NCI-H1105 (cell line): ENCODE results near the gene SH3BP5.

ENCODE experiments used
- DNase-seq: peaks from one replicate; lab custom pipeline; 2025; lab: John Stamatoyannopoulos, UW

Gene SH3BP5

DNA sequence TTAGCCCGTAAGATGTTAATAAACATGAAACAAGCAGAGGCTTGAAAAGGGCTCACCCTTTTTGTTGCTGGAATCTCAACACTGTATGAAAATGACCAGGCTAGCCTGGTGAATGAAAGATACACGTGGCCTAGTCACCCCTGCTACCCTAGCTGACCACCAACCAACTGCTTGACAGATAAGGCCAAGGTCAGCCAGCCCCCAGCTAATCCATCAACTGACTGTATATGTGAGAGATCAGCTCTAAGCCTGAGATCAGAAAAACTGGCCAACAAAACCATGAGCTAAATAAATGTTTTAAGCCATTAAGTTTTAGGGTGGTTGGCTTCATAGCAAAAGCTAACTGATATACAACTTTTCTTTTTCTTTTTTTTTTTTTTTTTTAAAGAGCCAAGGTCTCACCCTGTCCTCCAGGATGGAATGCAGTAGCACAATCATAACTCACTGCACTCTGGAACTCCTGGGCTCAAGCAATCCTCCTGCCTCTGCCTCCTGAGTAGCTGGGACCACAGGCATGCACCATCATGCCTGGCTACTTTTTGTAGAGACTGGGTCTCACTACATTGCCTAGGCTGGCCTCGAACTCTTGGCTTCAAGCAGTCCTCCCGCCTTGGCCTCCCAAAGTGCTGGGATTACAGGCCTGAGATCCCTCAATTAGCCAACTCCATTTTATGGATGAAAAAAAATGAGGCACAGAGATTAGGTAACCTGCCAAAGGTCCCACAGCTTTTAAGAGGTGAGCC is 34.6 kb downstream of the SH3BP5 start:
- no peak for DNase-seq

DNA sequence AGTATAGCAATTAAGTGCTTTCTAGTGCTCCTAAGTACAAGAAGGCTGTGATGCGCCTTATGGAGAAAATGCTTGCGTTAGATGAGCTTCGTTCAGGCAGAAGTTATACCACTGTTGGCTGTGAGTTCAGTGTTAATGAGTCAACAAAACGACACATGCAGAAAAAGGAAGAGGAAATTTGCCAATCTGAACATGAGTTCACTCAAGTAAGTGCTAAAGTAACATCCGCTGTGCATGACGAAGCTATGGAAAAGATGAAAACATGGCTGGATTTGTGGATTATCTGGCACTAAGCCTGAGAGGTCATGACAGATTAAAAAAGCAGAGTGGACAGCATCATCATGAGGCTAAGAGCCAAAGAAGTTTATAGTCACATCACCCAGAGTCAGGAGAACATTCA is 36.9 kb downstream of the SH3BP5 start:
- DNase-seq, result no peak

DNA sequence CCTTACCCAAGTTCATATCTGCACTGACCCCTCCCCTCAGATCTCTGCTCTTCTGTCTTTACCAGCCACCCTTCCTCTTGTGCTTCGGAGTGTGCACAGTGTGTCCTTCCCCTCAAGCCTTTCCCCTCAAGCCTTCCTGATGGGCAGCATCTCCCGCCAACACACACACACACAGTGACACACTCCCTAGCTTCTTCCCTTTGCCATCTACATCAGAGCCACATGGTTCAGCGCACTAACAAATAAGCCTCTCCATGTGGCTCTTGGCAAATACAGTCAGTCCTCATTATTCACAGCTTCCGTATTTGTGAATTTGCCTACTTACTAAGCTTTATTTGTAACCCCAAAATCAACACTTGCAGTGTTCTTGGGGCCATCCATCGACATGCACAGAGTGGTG is 37.5 kb downstream of the SH3BP5 start:
- DNase-seq, result no peak

DNA sequence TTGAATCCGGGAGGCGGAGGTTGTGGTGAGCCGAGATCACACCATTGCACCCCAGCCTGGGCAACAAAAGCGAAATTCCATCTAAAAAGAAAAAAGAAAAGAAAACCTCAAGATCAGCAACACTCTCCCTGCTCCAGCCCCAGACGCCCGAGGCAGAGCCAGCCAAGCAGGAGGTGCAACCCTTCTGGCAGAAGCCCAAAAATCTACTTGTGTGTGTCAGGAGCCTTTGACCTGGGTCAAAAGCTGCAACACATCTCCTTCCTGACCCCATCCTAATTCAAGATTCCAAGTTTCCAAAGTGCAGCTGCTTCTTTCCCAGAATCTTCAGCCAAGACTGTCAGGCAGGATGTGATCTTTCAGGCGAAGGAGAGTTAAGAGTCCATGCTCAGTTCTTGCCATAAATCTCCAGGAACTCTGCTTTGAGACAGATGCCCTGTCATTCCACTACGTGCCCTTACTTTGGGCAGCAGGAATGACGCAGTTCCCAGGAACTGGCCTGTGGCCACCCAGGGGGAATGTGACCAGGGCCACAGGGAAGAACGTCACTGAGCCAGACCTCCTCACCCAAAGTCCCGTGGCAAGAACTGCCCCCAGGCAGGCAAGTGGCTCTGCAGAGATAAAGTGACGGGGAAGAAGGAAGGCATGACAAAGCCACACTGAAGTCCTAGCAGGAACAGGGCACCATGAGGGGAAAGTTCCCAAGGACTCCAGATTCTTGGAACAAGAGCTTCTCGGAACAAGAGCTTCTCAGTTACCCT is 39.4 kb downstream of the SH3BP5 start:
- DNase-seq, result no peak

DNA sequence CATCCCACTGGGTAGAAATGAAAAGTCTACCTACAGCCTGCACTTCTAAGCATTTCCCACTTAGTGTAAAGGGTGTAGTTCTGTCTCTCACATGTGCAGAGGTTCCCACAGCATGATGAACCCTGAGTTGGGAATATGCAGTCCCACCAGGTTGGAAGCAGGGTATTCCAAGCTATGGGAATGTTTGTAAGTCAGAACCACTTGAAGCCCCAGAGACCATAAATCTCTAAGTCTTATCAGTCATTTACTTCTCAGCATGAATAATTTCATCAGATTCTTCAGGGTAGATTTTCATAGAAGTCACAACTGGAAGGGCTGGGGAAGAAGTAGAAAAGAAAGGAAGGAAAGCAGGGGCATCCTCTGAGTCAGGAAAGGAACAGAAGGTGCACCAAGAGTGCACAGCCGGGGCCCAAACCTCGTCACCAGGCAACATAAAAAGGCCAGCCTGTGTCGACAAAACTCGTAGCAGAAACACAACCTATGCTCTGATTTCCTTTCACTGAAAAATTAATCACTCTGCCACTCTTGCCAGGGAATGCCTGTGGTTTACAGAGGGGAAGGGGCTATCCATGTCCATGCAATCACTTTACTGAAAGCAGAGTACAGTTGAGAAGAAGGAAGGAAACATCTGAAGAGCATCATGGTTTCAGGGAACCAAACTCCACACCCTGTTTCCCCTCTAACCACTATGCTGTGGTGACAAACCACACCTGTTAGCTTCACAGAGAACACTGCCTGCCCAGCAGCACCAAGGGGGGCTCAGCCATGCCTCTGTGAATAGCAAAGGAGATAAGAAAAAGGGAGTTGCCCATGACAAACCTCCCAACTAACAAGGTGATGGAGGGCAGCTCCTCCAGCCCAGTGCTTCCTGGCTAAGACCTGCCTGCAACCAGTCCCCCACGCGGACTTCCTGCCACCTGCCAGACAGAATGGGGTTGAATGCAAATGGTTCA is 40.5 kb downstream of the SH3BP5 start:
- DNase-seq, result no peak

DNA sequence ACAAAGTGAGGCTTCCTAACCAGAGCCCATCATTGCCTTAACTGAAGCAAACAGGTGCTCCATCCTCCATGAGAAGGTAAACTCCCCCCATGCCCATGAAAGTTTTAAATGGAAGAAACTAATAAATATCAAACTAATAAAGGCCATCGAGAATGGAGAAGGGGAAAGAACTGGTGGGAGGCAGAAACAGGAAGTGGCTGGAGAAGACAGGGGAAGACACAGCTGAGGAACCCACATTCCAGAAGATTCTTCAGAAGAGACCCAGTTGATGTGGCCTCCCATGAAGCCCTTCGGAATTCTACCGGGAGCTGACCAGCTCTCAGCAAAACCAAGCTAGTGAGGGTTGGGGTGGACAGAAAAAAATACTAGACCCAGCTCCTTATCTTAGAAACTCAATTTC is 41.6 kb downstream of the SH3BP5 start:
- DNase-seq, result no peak

DNA sequence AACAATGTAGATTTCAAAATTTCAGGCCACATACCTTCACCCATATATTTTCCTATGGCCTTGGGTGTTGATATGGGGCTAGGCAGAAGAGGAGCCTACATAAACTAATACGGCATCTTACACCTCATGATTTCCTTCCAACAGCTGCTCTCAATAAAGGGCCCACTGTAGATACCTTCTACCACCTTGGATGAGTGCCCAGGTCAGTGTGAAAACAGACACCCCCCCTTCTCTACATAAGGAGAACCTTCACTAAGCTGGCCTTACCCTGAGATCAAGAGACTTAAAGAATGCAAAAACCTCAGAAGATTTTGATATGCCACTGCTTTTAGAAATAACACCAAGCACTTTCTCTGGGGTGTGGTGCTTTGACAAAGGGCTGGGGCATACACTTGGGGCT is 42.7 kb downstream of the SH3BP5 start:
- DNase-seq, result no peak

DNA sequence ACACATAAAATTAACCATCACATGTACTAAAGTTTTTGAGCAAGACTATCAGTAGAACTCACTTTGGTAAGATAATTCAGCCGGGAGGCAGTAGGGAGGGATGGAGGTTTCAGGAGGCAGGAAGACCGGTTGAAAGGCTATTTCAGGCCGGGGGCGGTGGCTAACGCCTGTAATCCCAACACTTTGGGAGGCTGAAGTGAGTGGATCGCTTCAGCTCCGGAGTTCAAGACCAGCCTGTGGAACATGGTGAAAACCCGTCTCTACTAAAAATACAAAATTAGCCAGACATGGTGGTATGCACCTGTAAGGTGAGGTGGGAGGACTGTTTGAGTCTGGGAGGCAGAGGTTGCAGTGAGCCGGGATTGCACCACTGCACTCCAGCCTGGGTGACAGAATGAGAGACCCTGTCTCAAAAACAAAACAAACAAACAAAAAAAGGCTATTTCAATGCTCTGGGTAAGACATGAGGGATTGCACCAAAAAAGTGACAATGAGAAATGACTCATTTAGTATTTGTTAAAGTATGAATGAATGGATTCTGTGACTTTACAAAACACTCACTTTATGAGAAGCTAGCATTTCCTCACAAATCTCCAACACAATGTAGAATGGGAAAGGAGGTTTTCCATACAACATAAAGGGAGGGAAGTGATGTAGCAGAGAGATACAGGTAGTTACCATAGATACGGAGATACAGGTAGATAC is 43.9 kb downstream of the SH3BP5 start:
- no peak for DNase-seq

DNA sequence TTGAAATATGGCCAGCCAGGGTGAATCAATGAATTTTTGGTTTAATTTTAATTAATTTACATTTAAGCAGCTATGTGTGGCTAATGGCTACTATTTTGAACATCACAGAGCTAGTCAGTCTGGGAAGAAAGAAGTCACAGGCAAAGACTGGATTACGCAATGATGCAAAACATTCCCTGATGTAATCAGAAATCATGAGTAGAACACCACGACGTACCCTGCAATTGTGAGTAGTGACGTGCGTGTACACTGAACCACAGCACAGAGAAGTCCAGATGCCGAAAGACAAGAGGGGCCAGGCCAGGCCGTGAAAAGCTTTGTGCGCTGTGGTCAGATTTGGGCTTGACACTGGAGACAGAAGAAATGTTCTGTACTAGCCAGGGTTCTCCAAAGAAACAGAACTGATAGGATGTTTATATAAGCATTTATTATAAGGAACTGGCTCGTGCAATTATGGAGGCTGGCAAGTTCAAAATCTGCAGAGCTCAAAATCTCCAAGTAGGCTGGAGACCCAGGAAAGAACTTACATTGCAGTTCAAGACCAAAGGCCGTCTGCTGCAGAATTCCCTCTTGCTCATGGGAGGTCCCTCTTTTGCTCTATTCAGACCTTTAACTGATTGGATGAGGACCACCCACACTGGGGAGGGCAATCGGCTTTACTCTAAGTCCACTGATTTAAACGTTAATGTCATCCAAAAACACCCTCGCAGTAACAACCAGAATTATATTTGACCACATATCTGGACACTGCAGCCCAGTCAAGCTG is 44.6 kb downstream of the SH3BP5 start:
- DNase-seq, result no peak

DNA sequence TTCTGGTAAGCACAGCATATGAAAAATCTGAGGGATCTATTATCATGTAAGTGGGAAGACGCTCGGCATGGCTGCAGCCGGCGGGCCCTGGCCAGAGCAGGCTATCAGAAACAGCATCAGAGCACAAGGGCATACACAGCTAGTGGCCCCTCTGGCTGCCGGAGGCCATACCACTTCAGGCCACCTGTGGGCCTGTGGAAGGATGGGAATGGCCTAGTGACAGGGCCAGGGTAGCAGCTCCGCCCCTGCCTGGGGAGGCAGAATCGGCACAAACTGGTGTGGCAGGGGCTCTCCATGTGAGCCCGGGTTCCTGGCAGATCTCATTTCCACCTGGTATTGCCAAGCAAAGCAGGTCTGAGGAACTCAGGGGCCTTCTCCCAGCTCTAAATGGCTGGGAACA is 46.4 kb downstream of the SH3BP5 start:
- DNase-seq, result no peak

DNA sequence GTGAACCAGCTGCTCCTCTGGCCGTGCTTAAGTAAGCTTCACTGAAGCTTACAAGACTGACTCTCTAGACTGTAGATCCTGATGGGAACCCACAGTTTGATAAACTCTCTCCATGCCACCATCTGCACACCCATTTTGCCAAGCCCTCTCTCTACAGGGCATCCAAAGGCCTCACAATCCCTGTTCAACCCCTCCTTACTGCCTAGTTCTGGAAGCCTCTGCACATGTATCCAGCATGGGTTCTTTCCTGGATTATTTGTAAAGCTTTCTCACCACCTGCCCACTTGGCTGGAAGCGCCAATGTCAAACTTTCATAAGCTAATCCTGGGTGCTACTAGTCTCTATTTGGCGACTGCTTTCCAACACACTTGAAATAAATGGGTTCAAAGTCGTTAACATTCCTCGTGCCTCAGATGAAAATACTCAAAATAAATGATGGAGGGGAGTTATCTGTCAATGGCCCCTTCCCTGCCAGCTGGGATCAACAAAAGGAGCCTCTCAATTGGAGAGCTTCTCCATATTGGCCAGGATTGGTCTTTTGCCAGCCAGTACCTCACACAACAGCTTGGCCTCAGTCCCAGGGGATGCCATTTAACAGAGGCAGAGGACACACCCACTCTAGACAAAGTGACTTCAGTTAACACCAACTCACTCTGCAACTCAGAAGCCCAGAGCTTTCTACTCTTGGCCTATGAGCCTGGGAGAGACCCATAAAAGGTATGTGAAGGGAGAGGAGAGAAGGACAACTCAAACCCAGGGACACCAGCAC is 48.1 kb downstream of the SH3BP5 start:
- DNase-seq, result peak; percentile 89

DNA sequence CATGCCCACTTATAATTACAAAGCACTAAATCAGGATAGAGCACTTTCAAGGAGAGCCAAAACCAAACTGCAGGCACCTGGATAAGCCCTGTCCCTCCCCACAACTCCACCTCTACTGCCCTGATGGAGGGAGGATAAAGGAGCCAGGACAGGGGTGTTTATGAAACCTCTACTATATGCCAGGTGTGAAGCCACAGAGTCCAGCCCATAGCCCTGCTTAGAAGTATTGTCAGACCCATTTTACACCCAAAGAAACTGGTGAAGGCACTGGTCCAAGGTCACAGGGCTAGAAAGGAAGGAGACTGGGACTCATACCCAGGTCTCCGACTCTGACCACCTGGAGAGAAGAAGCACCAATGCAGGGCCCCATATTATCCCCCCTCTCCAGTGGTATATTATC is 48.7 kb downstream of the SH3BP5 start:
- DNase-seq, result no peak

DNA sequence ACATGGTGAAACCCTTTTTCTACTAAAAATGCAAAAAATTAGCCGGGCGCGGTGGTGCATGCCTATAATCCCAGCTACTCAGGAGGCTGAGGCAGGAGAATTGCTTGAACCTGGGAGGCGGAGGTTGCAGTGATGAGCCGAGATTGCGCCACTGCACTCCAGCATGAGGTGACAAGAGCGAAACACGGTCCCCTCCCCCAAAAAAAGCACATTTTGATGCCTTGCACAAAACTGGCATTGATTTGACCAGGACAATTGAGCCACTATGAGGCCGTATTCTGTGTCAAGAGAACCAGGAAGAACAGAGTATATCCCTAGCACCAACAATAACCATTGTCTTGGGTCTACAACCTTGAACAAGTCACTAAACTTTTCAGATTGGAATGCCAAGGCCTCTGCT is 50.6 kb downstream of the SH3BP5 start:
- DNase-seq, result no peak

DNA sequence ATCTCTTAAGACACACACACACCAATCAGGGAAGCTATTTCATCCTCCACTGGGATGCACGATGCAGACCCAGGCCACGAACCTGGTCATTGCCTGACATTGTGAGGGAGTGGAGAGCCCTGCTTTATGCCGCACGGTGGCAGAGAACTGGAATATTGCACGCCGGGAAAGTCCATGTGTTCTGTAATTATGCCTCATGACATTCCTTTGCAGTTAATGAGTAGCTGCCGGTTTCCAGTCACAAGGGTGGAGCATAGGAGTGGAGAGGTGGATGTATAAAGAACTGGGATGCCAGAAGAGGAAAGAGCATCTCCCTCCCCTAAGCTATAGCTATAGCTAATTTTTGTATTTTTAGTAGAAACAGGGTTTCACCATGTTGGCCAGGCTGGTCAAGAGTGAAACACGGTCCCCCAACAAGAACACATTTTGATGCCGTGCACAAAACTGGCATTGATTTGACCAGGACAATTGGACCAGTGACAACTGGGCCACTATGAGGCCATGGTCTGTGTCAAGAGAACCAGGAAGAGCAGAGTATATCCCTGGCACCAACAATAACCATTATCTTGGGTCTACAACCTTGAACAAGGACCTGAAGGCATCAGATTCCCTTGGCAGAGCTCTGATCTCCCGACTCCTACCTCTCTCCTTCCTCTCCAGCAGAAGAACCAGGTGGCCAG is 51.4 kb downstream of the SH3BP5 start:
- no peak for DNase-seq

DNA sequence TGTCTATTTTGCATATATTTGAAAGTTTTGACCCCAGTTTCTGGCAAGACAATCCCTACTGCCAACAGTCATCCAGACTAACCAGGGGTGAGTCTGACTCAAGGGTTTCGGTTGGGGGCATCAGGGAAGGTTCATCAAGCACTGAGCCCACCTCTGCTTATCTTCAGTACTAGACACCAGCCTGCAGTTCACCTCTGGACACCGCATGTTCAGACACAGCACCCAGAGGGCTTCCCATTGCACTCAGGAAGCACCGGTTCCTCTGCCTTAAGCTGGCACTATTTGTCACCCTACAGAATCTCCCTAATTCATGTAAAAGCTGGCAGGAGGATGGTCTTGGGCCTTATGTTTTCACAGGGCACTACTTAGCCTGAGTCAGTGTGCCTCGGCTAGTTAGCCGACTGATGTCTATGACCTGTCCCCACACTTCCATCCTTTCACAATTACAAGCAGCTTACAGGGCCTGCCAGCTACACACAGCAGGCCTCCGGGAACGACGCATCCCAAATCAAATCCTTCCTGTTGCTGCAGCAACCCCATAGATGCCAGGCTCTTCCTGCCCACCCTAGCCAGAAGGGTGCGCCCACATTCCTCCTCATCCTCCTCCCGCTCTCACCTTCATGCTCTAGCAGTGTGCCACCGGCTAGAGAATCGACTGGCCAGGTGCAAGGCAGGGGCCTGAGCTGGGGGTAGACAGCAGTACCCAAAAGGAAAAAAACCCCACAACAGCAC is 52.5 kb downstream of the SH3BP5 start:
- DNase-seq, result no peak

DNA sequence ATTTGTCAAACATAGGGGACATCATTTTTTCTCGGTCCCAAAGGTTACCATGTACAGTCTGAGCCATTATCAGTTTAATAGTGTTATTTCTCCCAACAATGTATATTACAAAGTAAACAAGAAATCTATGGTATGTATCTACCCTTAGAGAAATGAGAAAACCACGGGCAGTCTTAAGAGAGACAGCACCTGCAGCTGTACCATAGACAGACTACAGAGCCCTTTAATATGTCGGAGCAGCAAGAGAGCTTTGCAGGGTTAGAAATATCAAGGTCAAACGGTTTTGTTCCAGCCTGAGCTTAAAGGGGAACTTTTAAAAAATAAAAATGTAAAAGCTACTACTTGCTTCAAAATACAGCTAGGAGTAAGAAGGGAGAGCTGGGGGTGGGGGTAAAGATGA is 53.2 kb downstream of the SH3BP5 start:
- DNase-seq, result no peak

DNA sequence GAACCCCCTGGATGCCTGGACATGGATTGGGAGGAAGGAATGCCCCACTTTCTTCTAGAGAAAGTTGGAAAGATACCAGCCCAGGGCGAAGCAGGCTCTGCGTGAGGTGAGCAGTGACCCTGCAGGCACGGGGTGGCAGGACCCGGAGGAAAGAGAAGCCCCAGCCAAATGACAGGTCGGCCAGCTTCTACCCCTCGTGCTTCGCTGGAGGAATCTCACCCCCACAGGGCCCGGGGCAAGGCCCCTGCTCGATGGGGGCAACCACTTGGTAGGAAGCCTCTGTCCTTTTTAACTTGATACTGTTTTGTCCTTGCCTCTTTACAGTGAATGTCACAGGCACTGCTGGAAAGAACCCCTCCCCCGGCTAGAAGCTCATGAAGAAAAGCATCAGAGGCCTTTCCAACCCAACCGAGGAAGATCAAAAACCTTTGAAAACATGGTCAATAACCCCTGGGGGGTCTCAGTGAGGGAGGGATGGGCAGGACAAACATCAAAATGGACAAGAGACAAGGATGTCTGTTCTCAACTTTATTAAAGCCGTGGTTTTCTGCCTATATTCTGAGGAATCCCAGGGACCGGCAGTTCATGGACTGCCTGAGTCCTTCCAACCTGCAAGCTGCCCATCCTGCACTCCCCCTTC is 54.4 kb downstream of the SH3BP5 start:
- DNase-seq, result no peak

DNA sequence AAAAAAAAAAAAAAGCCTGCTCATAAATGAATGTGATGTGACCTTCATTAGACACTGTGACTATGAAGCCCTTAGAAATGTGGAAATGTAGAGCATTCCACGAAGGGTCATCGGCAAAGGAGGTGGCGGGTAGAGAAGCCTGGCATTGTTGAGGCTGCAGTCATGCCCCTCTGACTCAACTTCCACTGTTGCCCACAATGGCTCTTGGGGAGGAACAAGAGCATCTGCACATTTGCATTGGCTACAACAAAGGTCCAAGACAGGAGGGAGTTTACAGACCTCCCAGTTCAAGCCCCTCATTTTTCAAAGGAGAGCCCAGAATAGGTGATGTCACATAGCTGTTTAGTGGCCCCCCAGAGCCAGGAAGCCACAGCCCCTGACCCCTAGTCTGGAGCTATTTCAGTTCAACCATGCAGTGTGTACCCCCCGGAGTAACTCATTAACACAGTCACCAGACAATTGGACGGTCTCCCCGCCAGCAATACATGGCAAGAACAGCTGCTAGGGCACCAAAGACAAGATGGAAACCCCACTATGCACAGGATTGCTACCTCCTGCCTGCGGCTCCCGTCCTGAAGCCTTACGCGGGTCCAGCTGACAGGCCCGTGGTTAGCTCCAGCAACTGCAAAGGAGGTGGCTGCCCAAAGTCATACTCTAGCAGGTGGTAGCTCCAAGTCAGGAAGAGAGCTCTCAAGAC is 56.2 kb downstream of the SH3BP5 start:
- DNase-seq, result no peak
